Ovary (tissue), 3 donors: ENCODE data around the gene DHRS12.

Experiments used
- EP300 ChIP-seq: sonication (generic); formaldehyde crosslinking; IDR thresholded peaks from one replicate; pipeline ENCODE4 v1.6.1; 2017; ENCODE audit warnings: antibody characterized with exemption
- POLR2A ChIP-seq: fragments of 450-650 bp; IDR thresholded peaks from one replicate; pipeline ENCODE4 v1.6.1; 2017; ENCODE audit warnings: antibody characterized with exemption, mild to moderate bottlenecking, moderate library complexity
- TF ChIP-seq, protein P1 (sequence below), 3 donors: fragments of 450-650 bp in 2 of 3; fragments of 200-600 bp in 1 of 3; IDR thresholded peaks; one replicate each; pipeline versions ENCODE4 v1.5.1 to v1.8.0; 2016 to 2022; ENCODE audit warnings: antibody characterized with exemption in 3 of 3, mild to moderate bottlenecking in 1 of 3
- donor health status: DM: no; HTN: no; CAD: no.

DNA sequence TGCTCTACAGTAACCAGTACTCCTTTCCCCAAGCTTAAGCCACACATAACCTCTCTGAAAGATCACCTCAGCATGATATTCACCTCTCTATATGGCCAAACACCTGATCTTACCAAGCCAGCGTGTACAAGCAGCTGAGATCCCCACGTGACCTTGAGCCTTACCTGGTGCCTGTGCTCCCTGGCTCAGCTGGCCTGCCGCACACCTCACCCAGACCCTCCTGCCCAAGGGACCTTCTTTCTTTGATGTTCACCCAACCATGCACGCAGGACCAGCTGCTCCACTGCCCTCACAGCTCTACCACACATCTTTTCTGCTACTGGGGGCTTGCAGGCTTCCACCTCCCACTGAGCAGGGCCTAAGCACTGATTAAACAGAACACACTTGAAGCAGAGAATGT is 9.0 kb downstream of the DHRS12 start:
- TF ChIP-seq, protein P1, sequence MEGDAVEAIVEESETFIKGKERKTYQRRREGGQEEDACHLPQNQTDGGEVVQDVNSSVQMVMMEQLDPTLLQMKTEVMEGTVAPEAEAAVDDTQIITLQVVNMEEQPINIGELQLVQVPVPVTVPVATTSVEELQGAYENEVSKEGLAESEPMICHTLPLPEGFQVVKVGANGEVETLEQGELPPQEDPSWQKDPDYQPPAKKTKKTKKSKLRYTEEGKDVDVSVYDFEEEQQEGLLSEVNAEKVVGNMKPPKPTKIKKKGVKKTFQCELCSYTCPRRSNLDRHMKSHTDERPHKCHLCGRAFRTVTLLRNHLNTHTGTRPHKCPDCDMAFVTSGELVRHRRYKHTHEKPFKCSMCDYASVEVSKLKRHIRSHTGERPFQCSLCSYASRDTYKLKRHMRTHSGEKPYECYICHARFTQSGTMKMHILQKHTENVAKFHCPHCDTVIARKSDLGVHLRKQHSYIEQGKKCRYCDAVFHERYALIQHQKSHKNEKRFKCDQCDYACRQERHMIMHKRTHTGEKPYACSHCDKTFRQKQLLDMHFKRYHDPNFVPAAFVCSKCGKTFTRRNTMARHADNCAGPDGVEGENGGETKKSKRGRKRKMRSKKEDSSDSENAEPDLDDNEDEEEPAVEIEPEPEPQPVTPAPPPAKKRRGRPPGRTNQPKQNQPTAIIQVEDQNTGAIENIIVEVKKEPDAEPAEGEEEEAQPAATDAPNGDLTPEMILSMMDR (IDR thresholded peaks at IDR 0.05) = no peak
- TF ChIP-seq EP300 = no peak
- TF ChIP-seq POLR2A = no peak
